Activated CD8-positive, alpha-beta memory T cell treated with anti-CD3 and anti-CD28 coated beads for 24 hours (primary cell): ENCODE measurements around the gene UBR4.

Experiments
- DNase-seq: peaks from one replicate; pipeline ENCODE4 v3.0.0-alpha.2; 2020

The UBR4 gene

GRCh38 chr1:19032701-19033514, 177.2 kb downstream of the UBR4 start:
- no peak for DNase-seq

DNA sequence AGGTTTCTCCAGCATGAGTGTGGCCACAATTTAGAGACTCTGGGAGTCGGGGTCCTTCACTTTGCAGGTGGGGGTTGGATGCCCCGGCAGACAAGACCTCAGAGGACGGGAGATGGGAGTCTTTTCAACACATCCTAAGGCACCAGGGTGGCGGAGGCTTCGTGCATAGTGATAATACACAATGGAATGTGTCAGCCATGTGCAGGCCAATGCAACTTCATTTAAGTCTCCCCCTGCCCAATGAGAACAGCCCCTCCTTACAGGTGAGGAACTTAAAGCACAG, 177.7 kb downstream of the UBR4 start:
- DNase-seq: no peak

GRCh38 chr1:19029191-19030085, 180.6 kb downstream of the UBR4 start:
- DNase-seq: no peak

DNA sequence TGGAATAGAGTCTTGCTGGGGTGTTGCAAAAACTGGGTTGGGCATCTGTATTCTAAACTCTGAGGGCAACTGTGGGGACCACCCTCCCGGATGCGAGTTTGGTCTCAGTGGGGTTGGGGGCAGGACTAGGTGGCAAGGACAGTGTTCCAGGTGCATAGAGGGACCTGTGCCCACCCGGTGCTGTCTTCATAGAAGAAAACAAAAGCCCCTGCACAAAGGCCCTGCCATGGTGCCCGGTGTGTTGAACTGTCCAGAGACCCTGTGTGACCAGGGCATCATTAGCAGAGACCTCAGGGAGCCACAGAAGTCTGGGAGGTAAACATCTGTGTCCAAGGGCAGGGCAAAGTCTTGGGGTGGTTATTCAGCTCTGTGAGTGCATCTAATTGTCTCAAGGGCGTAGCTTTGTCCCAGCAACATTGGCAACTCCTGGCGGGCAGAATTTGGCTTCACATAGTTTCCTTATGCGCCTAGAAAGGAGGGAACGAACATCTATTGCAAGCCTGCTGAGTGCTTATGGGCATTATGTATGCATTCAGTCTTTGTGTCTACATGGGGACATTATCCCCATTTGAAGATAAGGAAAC, 181.4 kb downstream of the UBR4 start:
- DNase-seq: no peak

DNA sequence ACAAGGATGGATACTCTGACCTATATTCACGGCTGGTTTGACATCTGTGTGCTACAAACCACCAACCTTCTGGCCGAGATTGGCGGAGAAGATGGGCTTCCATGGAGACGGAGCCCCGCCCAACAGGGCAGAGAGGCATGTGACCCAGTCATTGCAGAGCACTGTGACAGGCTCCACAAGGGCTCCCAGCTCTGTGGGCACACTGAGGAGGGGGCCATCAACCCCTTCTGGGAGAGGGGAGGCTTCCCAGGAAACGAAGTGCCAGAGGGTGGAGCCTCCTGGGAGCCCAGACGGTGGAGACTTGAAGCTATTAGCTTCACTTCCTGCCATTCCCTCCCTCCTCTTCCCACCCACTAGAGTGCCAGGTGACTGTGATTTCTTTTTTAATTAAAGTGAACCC, 182.0 kb downstream of the UBR4 start:
- DNase-seq: no peak
